BE2C (cell line): ENCODE data around the gene PCDH9.

Experiments used
- DNase-seq: peaks from one replicate; pipeline ENCODE4 v3.0.0-alpha.2; 2020
- H3K27me3 ChIP-seq: fragments of 250-450 bp; sonication (Bioruptor Pico); 2 replicates; pipeline ENCODE4 v1.5.1; 2020; ENCODE audit warnings: mild to moderate bottlenecking
- H3K36me3 ChIP-seq: fragments of 250-450 bp; sonication (Bioruptor Pico); 2 replicates; pipeline ENCODE4 v1.5.1; 2020; ENCODE audit warnings: mild to moderate bottlenecking
- H3K4me1 ChIP-seq: fragments of 250-450 bp; sonication (Bioruptor Pico); 2 replicates; pipeline ENCODE4 v1.5.1; 2020
- H3K4me3 ChIP-seq: 2 replicates; pipeline ENCODE4 v1.5.1; 2011; ENCODE audit warnings: low read depth, low read length
- H3K9me3 ChIP-seq: fragments of 250-450 bp; sonication (Bioruptor Pico); 2 replicates; pipeline ENCODE4 v1.5.1; 2020
- CTCF ChIP-seq: IDR thresholded peaks from 2 replicates; pipeline ENCODE4 v1.5.1; 2012; ENCODE audit warnings: mild to moderate bottlenecking, low read depth, low read length

The PCDH9 gene

DNA sequence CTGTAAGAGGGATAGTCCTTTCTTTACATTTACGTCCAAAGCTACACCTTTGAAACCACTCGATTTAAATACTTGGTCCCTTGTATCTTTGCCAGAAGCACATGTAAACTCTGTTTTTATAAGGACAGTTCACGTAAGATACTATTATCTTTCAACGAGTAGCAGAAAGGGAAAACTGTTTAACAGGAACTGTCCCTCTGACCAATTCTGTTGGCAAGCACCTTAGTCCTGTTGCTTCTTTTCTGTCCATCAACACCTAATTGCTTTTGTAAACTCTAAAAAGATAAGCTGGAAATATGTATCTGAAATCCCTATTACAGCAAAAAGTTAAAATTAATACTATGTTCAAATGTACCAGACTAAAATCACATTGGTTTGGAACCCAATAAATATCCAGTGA is 37.4 kb downstream of the PCDH9 start:
- peaks cover 4% of the 10 kb centered on the region; the same call in 1 of the 2 replicates for H3K4me1 ChIP-seq
- DNase-seq, result no peak
- TF ChIP-seq CTCF, result no peak
- H3K27me3 ChIP-seq, result no peaks in the 10 kb centered on the region
- H3K4me3 ChIP-seq, result no peak overlapping the region
- H3K9me3 ChIP-seq, result no peaks in the 10 kb centered on the region
- H3K36me3 ChIP-seq, result no peaks in the 10 kb centered on the region

- Histone ChIP-seq H3K9me3 (no peaks in the 10 kb centered on the region), H3K27me3 (no peaks in the 10 kb centered on the region), H3K4me3 (no peak overlapping the region), H3K36me3 (no peaks in the 10 kb centered on the region), H3K4me1 (no peaks in the 10 kb centered on the region)
- no peak for TF ChIP-seq CTCF
- no peak for DNase-seq
Measured at GRCh38 chr13:67186995-67187569, 43.1 kb downstream of the PCDH9 start.

GRCh38 chr13:67184247-67184646 is 45.9 kb downstream of the PCDH9 start:
- H3K9me3 ChIP-seq, result no peaks in the 10 kb centered on the region
- H3K27me3 ChIP-seq, result no peaks in the 10 kb centered on the region
- no peaks in the 10 kb centered on the region for H3K36me3 ChIP-seq
- no peak for DNase-seq
- TF ChIP-seq CTCF, result no peak
- no peaks in the 10 kb centered on the region for H3K4me1 ChIP-seq
- no peak overlapping the region for H3K4me3 ChIP-seq

- no peaks in the 10 kb centered on the region for H3K27me3 ChIP-seq
- H3K4me3 ChIP-seq, result no peak overlapping the region
- H3K36me3 ChIP-seq, result no peaks in the 10 kb centered on the region
- no peaks in the 10 kb centered on the region for H3K4me1 ChIP-seq
- TF ChIP-seq CTCF, result no peak
- no peak for DNase-seq
- no peaks in the 10 kb centered on the region; the same call in 1 of the 2 replicates for H3K9me3 ChIP-seq
Measured at GRCh38 chr13:67183151-67183550, 47.0 kb downstream of the PCDH9 start.

DNA sequence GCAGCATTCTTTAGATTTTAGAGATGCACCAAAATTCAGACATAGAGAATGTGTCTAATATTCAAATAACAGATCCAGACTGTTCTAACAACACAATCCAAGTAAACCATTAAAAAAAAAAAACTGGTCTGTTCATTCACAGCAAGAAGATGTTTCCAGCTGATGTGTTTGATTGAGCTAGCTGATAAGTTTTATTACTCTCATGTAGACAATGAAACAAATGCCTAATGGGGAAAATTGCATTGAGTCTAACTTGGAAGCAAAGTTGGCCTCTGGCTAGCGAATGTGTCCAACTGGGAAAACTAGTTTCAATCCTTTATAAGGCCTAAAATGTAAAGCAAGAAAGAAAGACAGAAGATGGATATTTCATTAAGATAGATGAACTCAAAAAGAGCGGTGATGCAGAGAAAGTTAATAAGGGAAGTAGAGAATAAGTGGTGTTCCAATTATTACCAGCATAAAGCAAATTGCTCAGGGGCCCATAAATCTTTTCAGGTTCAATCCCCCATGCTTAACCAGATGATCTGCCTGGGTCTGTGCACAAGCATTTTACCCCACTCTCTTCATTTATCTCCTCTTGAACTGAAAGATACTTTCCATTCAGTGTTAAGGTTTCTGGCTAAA is 54.2 kb downstream of the PCDH9 start:
- no peak for DNase-seq
- no peaks in the 10 kb centered on the region for H3K27me3 ChIP-seq

More for the DNA sequence above, 54.2 kb downstream of the PCDH9 start:
- Histone ChIP-seq H3K4me3 (no peak overlapping the region), H3K4me1 (peaks cover 7% of the 10 kb centered on the region), H3K36me3 (no peaks in the 10 kb centered on the region), H3K9me3 (no peaks in the 10 kb centered on the region; the same call in 1 of the 2 replicates)
- TF ChIP-seq CTCF, result no peak
